ENCODE data around the gene PHLDB2.

- TF ChIP-seq RAD21 (IDR thresholded peaks at IDR 0.05; ENCODE audit: low read length), result no peak
- no peak for TF ChIP-seq CTCF (conservative IDR thresholded peaks at IDR 0.05; ENCODE audit: low read depth, low read length)
- TF ChIP-seq NFE2L2 (IDR thresholded peaks at IDR 0.05; ENCODE audit: low read depth, low read length), result no peak
- TF ChIP-seq POLR2A (IDR thresholded peaks at IDR 0.05; ENCODE audit: low read depth, low read length), result no peak
- no peak for TF ChIP-seq SMC3 (IDR thresholded peaks at IDR 0.05; ENCODE audit: low read depth, low read length)
- TF ChIP-seq, protein P1, sequence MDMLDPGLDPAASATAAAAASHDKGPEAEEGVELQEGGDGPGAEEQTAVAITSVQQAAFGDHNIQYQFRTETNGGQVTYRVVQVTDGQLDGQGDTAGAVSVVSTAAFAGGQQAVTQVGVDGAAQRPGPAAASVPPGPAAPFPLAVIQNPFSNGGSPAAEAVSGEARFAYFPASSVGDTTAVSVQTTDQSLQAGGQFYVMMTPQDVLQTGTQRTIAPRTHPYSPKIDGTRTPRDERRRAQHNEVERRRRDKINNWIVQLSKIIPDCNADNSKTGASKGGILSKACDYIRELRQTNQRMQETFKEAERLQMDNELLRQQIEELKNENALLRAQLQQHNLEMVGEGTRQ (IDR thresholded peaks at IDR 0.05; ENCODE audit: low read depth, low read length), result no peak
Observed at GRCh38 chr3:111903067-111903511, 44.0 kb downstream of the PHLDB2 start.

All from IMR-90 (cell line).